Upper lobe of left lung (tissue), 6 donors: Measurements from ENCODE around the gene NKAIN2. TPM values are rescaled to one million over a fixed set of nuclear protein-coding genes. Genes with fewer than 3 reads are reported as not detected.

ENCODE experiments used
- ATAC-seq, 2 donors: fragments of 200-7000 bp; cut with Tn5 transposase; one replicate each; pipeline ENCODE4 v1.9.1; 2022; ENCODE audit warnings: mild to moderate bottlenecking in 2 of 2, moderate library complexity in 2 of 2; ENCODE audit not compliant: low FRiP score in 2 of 2
- DNase-seq, 2 donors: peaks; one replicate each; pipeline ENCODE4 v3.0.0-alpha.2; 2019 to 2020
- H3K27ac ChIP-seq, 4 donors: fragments of 200-600 bp; sonication (generic); one replicate each; pipeline ENCODE4 v1.5.1; 2016 to 2019
- H3K27me3 ChIP-seq, 4 donors: fragments of 200-600 bp; sonication (generic); one replicate each; pipeline ENCODE4 v1.5.1; 2017 to 2019
- H3K36me3 ChIP-seq, 4 donors: fragments of 200-600 bp; sonication (generic); one replicate each; pipeline ENCODE4 v1.5.1; 2016 to 2019
- H3K4me1 ChIP-seq, 4 donors: fragments of 200-600 bp; sonication (generic); one replicate each; pipeline ENCODE4 v1.5.1; 2018 to 2019
- H3K4me3 ChIP-seq, 4 donors: fragments of 200-600 bp; sonication (generic); one replicate each; pipeline ENCODE4 v1.5.1; 2017 to 2019; ENCODE audit warnings: mild to moderate bottlenecking in 2 of 4, moderate library complexity in 1 of 4
- H3K9me3 ChIP-seq, 4 donors: fragments of 200-600 bp; sonication (generic); one replicate each; pipeline ENCODE4 v1.5.1; 2018 to 2019
- EP300 ChIP-seq, 4 donors: sonication (generic); formaldehyde crosslinking; IDR thresholded peaks; one replicate each; pipeline ENCODE4 v1.5.1; 2017; ENCODE audit warnings: antibody characterized with exemption in 4 of 4, control low read depth in 2 of 4
- POLR2A ChIP-seq, 4 donors: fragments of 450-650 bp; IDR thresholded peaks; one replicate each; pipeline ENCODE4 v1.5.1; 2016 to 2017; ENCODE audit warnings: antibody characterized with exemption in 4 of 4, mild to moderate bottlenecking in 2 of 4
- POLR2AphosphoS5 ChIP-seq, 2 donors: sonication (generic); formaldehyde crosslinking; IDR thresholded peaks; one replicate each; pipeline ENCODE4 v1.5.1; 2017; ENCODE audit warnings: antibody characterized with exemption in 2 of 2
- WGBS, 2 donors: methylation state at CpG; one replicate each; pipeline ENCODE4 v1.1.5; 2017 to 2018; 5-methylcytosine and 5-hydroxymethylcytosine counted together
- total RNA-seq, 6 donors: library from RNA; depleted of rRNA in 4 of 6; stranded (reverse); fragments of >200 nt in 4 of 6; gene quantifications; one replicate each; pipeline versions ENCODE4 v1.1.0 to v1.2.1, GENCODE V29; 2016 to 2021
- TF ChIP-seq, protein P1 (sequence below), 6 experiments: fragments of 450-650 bp in 4 of 6; fragments of 200-600 bp in 2 of 6; sonication (generic) in 2 of 6; IDR thresholded peaks; one replicate each; pipeline ENCODE4 v1.5.1; 2016 to 2019; ENCODE audit warnings: antibody characterized with exemption in 6 of 6
- donor health status: DM: no; HTN: no; CAD: no; lungs with moderate emphysema.
- donor health status: DM: no; HTN: yes; CAD: no; lungs with severe emphysema.

Gene NKAIN2
- total RNA-seq, 6 donors from 2014 or later = 0.13 to 0.20 TPM; not detected in 4

DNA sequence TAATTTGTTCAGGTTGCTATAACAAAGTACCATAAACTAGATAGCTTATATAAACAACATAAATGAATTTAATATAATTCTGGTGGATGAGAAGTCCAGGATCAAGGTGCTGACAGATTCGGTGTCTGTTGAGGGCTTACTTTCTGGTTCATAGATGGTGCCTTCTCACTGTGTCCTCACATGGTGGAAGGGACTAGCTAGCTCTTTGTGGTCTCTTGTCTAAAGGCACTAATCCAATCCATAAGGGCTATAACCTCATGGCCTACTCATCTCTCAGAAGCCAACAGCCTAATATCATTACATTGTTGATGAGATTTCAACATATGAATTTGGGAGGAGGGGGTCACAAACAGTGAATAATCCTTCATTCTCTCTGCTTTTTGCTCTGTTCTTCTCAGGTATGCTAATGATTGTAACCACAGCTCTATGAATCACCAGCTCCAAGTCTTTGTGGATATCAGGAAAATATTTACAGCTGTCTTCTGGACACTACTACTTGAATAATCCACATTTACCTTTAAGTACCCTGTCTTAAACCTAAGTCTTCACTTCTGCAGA lies 122.3 kb downstream of the NKAIN2 start:
- Histone ChIP-seq H3K27me3 (no peaks in the 10 kb centered on the region), H3K36me3 (no peaks in the 10 kb centered on the region), H3K27ac (no peak overlapping the region), H3K9me3 (no peaks in the 10 kb centered on the region), H3K4me1 (no peaks in the 10 kb centered on the region), H3K4me3 (no peak overlapping the region)
- 87 to 92% methylated on average over 1 of the region's 1 CpG for WGBS, 2 donors
- TF ChIP-seq POLR2A (IDR thresholded peaks at IDR 0.05) (no peak), POLR2AphosphoS5 (IDR thresholded peaks at IDR 0.05) (no peak), EP300 (IDR thresholded peaks at IDR 0.05) (no peak)
- TF ChIP-seq, protein P1, sequence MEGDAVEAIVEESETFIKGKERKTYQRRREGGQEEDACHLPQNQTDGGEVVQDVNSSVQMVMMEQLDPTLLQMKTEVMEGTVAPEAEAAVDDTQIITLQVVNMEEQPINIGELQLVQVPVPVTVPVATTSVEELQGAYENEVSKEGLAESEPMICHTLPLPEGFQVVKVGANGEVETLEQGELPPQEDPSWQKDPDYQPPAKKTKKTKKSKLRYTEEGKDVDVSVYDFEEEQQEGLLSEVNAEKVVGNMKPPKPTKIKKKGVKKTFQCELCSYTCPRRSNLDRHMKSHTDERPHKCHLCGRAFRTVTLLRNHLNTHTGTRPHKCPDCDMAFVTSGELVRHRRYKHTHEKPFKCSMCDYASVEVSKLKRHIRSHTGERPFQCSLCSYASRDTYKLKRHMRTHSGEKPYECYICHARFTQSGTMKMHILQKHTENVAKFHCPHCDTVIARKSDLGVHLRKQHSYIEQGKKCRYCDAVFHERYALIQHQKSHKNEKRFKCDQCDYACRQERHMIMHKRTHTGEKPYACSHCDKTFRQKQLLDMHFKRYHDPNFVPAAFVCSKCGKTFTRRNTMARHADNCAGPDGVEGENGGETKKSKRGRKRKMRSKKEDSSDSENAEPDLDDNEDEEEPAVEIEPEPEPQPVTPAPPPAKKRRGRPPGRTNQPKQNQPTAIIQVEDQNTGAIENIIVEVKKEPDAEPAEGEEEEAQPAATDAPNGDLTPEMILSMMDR (IDR thresholded peaks at IDR 0.05) = no peak
- ATAC-seq = no peak
- no peak for DNase-seq

DNA sequence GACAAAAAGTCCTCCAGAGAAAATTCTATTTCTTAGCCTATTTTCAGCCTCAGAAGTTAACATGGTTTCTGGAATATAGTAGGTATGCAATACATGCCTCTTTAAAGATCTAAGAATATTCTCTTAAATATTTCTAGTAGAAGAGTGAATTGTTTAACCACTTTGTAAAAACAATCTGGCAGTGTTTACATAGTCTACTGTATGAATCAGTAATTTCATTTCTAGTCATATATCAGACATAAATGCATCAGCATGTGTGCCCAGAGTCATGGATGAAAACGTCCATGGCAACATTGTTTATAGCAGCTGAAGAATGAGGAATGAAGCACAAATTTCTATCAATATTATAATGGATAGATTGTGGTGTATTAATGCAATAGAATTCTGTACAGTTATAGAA lies 124.9 kb downstream of the NKAIN2 start:
- no peaks in the 10 kb centered on the region for H3K27me3 ChIP-seq
- WGBS, 2 donors = 19 to 33% methylated on average over 1 of the region's 1 CpG
- no peaks in the 10 kb centered on the region for H3K36me3 ChIP-seq
- H3K27ac ChIP-seq = no peak overlapping the region
- no peaks in the 10 kb centered on the region for H3K9me3 ChIP-seq
- ATAC-seq (no peak), DNase-seq (no peak)
- no peak for TF ChIP-seq EP300 (IDR thresholded peaks at IDR 0.05)
- no peak for TF ChIP-seq POLR2A (IDR thresholded peaks at IDR 0.05)
- TF ChIP-seq, protein P1 (IDR thresholded peaks at IDR 0.05) = no peak
- no peak for TF ChIP-seq POLR2AphosphoS5 (IDR thresholded peaks at IDR 0.05)
- H3K4me3 ChIP-seq = no peak overlapping the region
- H3K4me1 ChIP-seq = no peaks in the 10 kb centered on the region

DNA sequence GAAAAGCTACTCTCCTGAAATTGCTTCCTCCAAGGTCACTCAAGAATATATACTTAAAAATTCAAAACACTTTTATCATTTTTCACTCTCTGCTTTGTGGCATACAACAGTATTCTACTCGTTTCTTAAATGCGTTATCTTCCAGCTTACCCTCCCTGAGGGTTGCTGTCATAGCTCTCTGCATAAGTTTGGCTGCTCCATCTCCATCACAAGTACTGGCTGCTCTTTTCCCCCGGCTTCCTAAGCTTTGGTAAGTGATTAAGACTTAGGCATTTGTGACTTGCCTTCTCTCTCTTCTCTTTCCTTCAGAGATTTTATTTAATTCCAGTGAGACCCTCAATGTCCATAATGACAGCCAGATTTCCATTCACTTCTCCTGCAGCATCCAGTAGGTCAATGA lies 128.3 kb downstream of the NKAIN2 start:
- ATAC-seq (no peak), DNase-seq (no peak)
- 79 to 80% methylated on average over 3 of the region's 3 CpGs for WGBS, 2 donors
- H3K4me1 ChIP-seq = no peaks in the 10 kb centered on the region
- H3K27me3 ChIP-seq = no peaks in the 10 kb centered on the region
- no peaks in the 10 kb centered on the region for H3K9me3 ChIP-seq
- H3K27ac ChIP-seq = no peak overlapping the region
- no peaks in the 10 kb centered on the region for H3K36me3 ChIP-seq
- TF ChIP-seq, protein P1 (IDR thresholded peaks at IDR 0.05) = no peak
- H3K4me3 ChIP-seq = no peak overlapping the region

DNA sequence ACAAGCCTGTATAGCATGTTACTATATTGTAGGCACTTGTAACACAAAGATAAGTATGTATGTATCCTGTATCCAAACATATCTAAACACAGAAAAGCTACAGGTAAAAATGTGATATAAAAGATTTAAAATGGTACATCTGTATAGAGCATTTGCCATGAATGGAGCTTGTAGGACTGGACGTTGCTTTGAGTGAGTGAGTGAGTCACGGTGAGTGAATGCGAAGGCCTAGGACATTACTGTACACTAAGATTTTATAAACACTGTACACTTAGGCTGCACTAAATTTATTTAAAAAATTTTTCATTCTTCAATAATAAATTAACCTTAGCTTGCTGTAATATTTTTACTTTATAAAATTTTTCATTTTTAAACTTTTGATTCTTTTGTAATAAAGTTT lies 136.9 kb downstream of the NKAIN2 start:
- DNase-seq (no peak), ATAC-seq (no peak)
- no peaks in the 10 kb centered on the region for H3K9me3 ChIP-seq
- no peaks in the 10 kb centered on the region for H3K36me3 ChIP-seq
- TF ChIP-seq POLR2AphosphoS5 (IDR thresholded peaks at IDR 0.05) = no peak
- TF ChIP-seq, protein P1 (IDR thresholded peaks at IDR 0.05) = no peak
- no peak for TF ChIP-seq EP300 (IDR thresholded peaks at IDR 0.05)
- TF ChIP-seq POLR2A (IDR thresholded peaks at IDR 0.05) = no peak
- WGBS, 2 donors = 91 to 96% methylated on average over 3 of the region's 3 CpGs
- H3K27ac ChIP-seq = no peak overlapping the region
- H3K4me1 ChIP-seq = no peaks in the 10 kb centered on the region
- no peaks in the 10 kb centered on the region for H3K27me3 ChIP-seq
- H3K4me3 ChIP-seq = no peak overlapping the region

DNA sequence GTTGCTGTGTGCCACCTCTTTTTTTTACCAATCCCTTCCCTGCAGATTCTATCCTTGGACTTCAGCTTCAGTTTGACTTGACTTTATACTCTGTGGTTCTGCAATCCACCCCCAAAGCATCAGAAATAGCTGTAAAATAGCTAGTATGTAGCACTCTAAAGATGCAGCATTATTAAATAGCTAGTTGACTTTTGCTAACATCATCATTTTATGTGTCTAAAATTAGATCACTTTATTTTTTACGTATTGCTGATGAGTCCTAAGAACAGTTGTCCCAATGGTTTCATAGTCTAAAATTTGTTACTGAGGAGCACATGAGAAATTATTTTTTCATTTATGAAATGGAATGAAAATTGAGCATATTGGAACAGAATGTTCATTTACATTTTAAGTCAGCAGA lies 138.2 kb downstream of the NKAIN2 start:
- Histone ChIP-seq H3K36me3 (no peaks in the 10 kb centered on the region), H3K9me3 (no peaks in the 10 kb centered on the region), H3K27ac (no peak overlapping the region), H3K4me1 (no peaks in the 10 kb centered on the region), H3K27me3 (no peaks in the 10 kb centered on the region), H3K4me3 (no peak overlapping the region)
- ATAC-seq (no peak), DNase-seq (no peak)
- WGBS, 2 donors = 84 to 85% methylated on average over 1 of the region's 1 CpG
- TF ChIP-seq POLR2A (IDR thresholded peaks at IDR 0.05) (no peak), EP300 (IDR thresholded peaks at IDR 0.05) (no peak), POLR2AphosphoS5 (IDR thresholded peaks at IDR 0.05) (no peak)
- TF ChIP-seq, protein P1 (IDR thresholded peaks at IDR 0.05) = no peak
